Naive thymus-derived CD8-positive, alpha-beta T cell (primary cell): Measurements from ENCODE around the gene RBBP5. TPM values are rescaled to one million over a fixed set of nuclear protein-coding genes. Genes with fewer than 3 reads are reported as not detected.
A peak's percentile ranks its signal among the peaks of the same experiment; 100 is the strongest.

Source experiments
- ATAC-seq, 2 donors: fragments of 150-1000 bp; cut with Tn5 transposase in 1 of 2; sonication (Bioruptor Pico), chemical (Tn5 transposase) in 1 of 2; 1 replicate in 1 of 2; 2 replicates in 1 of 2; pipeline ENCODE4 v1.10.0; 2021; ENCODE audit warnings: mild to moderate bottlenecking in 2 of 2, moderate library complexity in 2 of 2
- POLR2A ChIA-PET: fragments of 350-600 bp; sonication (Branson Sonifier 250); formaldehyde crosslinking; loops from one replicate; lab custom pipeline; 2021; ENCODE audit warnings: antibody characterized with exemption; lab: Charles Lee
- DNase-seq, 10 donors: peaks; one replicate each; pipeline versions ENCODE4 v3.0.0 to v3.0.0-alpha.2; 2020 to 2022
- H3K27ac Mint-ChIP-seq, 10 donors: one replicate each; pipeline ENCODE4 v1.8.0; 2020 to 2022; ENCODE audit warnings: mild to moderate bottlenecking in 10 of 10, mixed read lengths in 10 of 10, moderate library complexity in 4 of 10, inconsistent platforms in 1 of 10
- H3K27me3 Mint-ChIP-seq, 5 donors: one replicate each; pipeline ENCODE4 v1.8.0; 2021 to 2022; ENCODE audit warnings: mixed read lengths in 5 of 5
- H3K36me3 Mint-ChIP-seq, 3 donors: one replicate each; pipeline ENCODE4 v1.8.0; 2020 to 2022; ENCODE audit warnings: mixed read lengths in 3 of 3, mild to moderate bottlenecking in 2 of 3, inconsistent platforms in 1 of 3
- H3K4me1 Mint-ChIP-seq, 4 donors: one replicate each; pipeline ENCODE4 v1.8.0; 2021 to 2022; ENCODE audit warnings: mixed read lengths in 4 of 4
- H3K4me3 Mint-ChIP-seq, 10 donors: one replicate each; pipeline ENCODE4 v1.8.0; 2020 to 2022; ENCODE audit warnings: mild to moderate bottlenecking in 10 of 10, mixed read lengths in 10 of 10, moderate library complexity in 6 of 10, inconsistent platforms in 1 of 10
- H3K9me3 Mint-ChIP-seq, 9 donors: one replicate each; pipeline ENCODE4 v1.8.0; 2020 to 2022; ENCODE audit warnings: mixed read lengths in 9 of 9, mild to moderate bottlenecking in 3 of 9, inconsistent platforms in 1 of 9, moderate library complexity in 1 of 9
- polyA plus RNA-seq, 3 donors: library from polyadenylated mRNA; unstranded; fragments of 300-500 nt; fragmentation: Illumina TruSeq; gene quantifications; one replicate each; pipeline ENCODE4 v1.2.3, GENCODE V29; 2021
- total RNA-seq, 8 experiments: library from RNA in 2 of 8; stranded (reverse) in 2 of 8; gene quantifications; one replicate each; pipeline ENCODE4 v1.2.3 and lab custom pipeline; 2021 to 2026

RBBP5 gene
- total and polyA plus RNA-seq, 5 experiments from 2014 or later = 20.4 to 31.5 (median 23.2) TPM

DNA sequence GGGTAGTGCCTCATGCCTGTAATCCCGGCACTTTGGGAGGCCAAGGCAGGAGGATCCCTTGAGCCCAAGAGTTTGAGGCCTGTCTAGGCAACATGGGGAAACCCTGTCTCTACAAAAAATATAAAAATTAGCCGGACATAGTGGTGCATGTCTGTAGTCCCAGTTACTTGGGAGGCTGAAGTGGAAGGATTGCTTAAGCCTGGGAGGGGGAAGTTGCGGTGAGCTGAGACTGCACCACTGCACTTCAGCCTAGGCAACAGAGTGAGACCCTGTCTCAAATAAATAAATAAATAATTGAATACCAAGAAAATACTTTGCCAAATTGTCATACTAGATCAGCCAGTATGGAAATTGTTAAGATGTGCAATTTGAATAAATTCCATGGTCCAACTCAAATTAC is 5.9 kb upstream of the RBBP5 start:
- no peak overlapping the region for H3K4me3 Mint-ChIP-seq

DNA sequence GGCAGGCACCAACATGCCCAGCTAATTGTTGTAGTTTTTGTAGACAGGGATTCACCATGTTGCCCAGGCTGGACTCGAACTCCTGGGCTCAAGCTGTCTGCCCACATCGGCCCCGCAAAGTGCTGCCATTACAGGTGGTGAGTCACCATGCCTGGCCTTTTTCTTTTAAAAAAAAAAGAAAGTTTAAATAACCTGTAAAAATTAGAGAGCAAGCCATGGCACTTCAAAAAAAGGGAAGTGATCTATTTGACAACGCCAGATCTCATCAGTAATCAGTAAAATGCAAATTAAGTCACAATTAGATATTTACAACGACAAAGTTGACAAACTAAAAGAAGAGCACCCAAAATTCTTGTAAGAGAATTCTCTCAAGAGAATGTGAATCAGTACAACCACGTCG is 2.9 kb upstream of the RBBP5 start:
- peaks cover 0 to 3% (median 0%) of the 10 kb centered on the region in 3 donors for H3K36me3 Mint-ChIP-seq
- ATAC-seq (no peak), DNase-seq (no peak)
- H3K4me1 Mint-ChIP-seq = peaks cover 15 to 36% (median 34%) of the 10 kb centered on the region in 4 donors
- H3K27me3 Mint-ChIP-seq = no peaks in the 10 kb centered on the region
- H3K9me3 Mint-ChIP-seq = no peaks in the 10 kb centered on the region
- POLR2A ChIA-PET = interaction anchor here (0.7 kb wide), 1 partner anchor 134 kb away, joined by 6 read pairs; no protein-coding TSS in a partner anchor
- peak overlapping the region in 1 of 10 donors; percentile 14 for H3K27ac Mint-ChIP-seq
- H3K4me3 Mint-ChIP-seq = no peak overlapping the region

More for the DNA sequence above, 5.9 kb upstream of the RBBP5 start:
- no peak for ATAC-seq
- Mint-ChIP-seq H3K4me1 (peaks cover 2 to 10% (median 7%) of the 10 kb centered on the region in 4 donors), H3K9me3 (no peaks in the 10 kb centered on the region), H3K27ac (no peak overlapping the region), H3K27me3 (peaks cover 0 to 2% (median 0%) of the 10 kb centered on the region in 5 donors), H3K36me3 (no peaks in the 10 kb centered on the region)
- DNase-seq = no peak
- POLR2A ChIA-PET = no interaction called here

DNA sequence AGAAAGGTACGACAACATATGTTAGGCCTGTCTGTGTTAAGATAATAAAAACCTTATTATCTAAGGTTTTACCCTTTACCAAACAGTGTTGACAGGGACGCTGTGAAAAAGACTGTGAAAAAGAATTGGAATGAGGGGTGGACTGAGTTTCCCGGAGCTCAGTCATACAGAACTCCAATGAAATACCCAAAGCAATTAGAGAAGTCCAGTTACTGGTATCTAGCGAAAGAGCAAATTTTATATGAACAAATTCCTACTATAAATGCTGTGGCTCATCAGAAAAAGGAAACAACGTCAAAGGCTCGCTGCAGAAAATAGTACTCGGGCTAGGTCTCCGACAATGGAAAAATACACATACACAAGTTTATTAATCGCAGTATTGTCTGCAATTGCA is 708 bp upstream of the RBBP5 start:
- no peak for DNase-seq
- H3K9me3 Mint-ChIP-seq = no peaks in the 10 kb centered on the region
- H3K27ac Mint-ChIP-seq = peak overlapping the region; percentile 98 to 100 (median 100)
- no peaks in the 10 kb centered on the region for H3K27me3 Mint-ChIP-seq
- no peak for ATAC-seq
- H3K36me3 Mint-ChIP-seq = peaks cover 0 to 19% (median 0%) of the 10 kb centered on the region in 3 donors
- H3K4me1 Mint-ChIP-seq = peaks cover 19 to 52% (median 49%) of the 10 kb centered on the region in 4 donors
- H3K4me3 Mint-ChIP-seq = peak overlapping the region; percentile 88 to 100 (median 98)
- POLR2A ChIA-PET = interaction anchor here (0.5 to 2.9 kb wide), 5 partner anchors 19 to 510 kb away, joined by 4 to 17 read pairs (median 8); partner anchors contain the start of genes DSTYK, ELK4 and TMCC2

DNA sequence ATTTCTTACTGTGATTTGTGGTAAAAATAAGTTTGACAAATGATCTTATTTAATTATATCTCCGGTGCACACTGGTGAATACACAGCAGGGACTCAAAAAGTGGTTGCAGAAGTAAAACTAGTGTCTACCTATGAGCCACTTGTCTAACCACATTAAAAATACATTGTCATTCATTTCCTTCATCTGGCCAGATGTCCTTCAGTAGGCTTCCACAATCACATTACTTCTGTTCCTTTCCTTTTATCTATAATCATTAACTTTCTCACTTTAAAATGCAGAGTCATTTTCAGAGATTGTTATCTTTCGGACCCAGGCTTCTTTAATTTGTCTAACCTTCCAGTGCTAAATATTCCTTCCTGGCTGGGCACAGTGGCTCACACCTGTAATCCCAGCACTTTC is 3.0 kb downstream of the RBBP5 start:
- H3K4me3 Mint-ChIP-seq = peak overlapping the region in 6 of 10 donors; percentile 2 to 58 (median 39)
- H3K4me1 Mint-ChIP-seq = peaks cover 23 to 61% (median 58%) of the 10 kb centered on the region in 4 donors
- peak overlapping the region in 4 of 10 donors; percentile 3 to 65 (median 8) for H3K27ac Mint-ChIP-seq
- H3K9me3 Mint-ChIP-seq = no peaks in the 10 kb centered on the region
- DNase-seq = no peak
- ATAC-seq = no peak
- H3K27me3 Mint-ChIP-seq = no peaks in the 10 kb centered on the region
- peaks cover 0 to 47% (median 0%) of the 10 kb centered on the region in 3 donors for H3K36me3 Mint-ChIP-seq
- POLR2A ChIA-PET = no interaction called here

DNA sequence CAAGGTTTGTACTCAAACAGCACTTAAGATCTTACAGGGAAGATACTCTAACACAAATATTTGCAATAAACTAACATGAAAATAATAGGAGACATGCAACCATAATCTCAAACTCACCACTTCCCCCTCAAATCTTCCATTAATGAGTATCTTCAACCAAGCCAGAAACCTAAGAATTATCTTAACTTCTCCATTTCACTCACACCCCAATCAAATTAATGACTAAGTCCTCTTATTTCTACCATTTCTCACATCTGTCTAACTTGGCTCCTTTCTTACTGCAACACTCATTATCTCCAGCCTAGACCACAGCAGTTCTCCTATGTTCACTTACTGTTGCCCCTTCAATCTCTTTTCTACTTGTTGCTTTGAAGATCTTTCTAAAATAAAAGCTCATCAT is 10.4 kb downstream of the RBBP5 start:
- DNase-seq (no peak), ATAC-seq (no peak)
- Mint-ChIP-seq H3K4me1 (peaks cover 11 to 25% (median 14%) of the 10 kb centered on the region in 4 donors), H3K27me3 (no peaks in the 10 kb centered on the region), H3K9me3 (no peaks in the 10 kb centered on the region), H3K4me3 (no peak overlapping the region), H3K36me3 (peaks cover 4 to 80% (median 13%) of the 10 kb centered on the region in 3 donors), H3K27ac (peak overlapping the region in 3 of 10 donors; percentile 0 to 12 (median 5))
- POLR2A ChIA-PET = interaction anchor here (0.8 kb wide), 1 partner anchor 9 kb away, joined by 3 read pairs; no protein-coding TSS in a partner anchor

DNA sequence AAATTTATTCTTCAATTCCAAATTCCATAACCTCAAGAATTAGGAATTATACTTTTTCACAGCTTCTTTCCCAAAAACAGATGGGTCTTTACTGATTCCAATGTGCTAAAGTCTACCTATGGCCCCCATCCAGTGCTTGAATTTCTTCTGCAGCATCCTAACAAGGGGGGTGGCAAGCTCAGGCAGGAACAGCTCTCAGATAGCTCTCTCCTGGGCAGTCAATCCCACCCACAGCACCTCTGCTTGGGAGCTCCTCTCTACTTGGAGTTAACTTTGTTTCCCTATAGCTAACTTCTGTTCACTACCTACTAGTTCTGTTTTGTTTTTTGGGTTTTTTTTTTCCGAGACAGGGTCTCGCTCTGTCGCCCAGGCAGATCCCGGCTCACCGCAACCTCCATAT is 12.1 kb downstream of the RBBP5 start:
- no peak for DNase-seq
- no peak for ATAC-seq
- no peak overlapping the region for H3K4me3 Mint-ChIP-seq
- H3K27ac Mint-ChIP-seq = peak overlapping the region in 2 of 10 donors; percentile 33 to 36
- peaks cover 7 to 19% (median 10%) of the 10 kb centered on the region in 4 donors for H3K4me1 Mint-ChIP-seq
- no peaks in the 10 kb centered on the region for H3K9me3 Mint-ChIP-seq
- peaks cover 11 to 85% (median 17%) of the 10 kb centered on the region in 3 donors for H3K36me3 Mint-ChIP-seq
- H3K27me3 Mint-ChIP-seq = no peaks in the 10 kb centered on the region
- POLR2A ChIA-PET = interaction anchor here (0.7 kb wide), 1 partner anchor 135 kb away, joined by 3 read pairs; no protein-coding TSS in a partner anchor

DNA sequence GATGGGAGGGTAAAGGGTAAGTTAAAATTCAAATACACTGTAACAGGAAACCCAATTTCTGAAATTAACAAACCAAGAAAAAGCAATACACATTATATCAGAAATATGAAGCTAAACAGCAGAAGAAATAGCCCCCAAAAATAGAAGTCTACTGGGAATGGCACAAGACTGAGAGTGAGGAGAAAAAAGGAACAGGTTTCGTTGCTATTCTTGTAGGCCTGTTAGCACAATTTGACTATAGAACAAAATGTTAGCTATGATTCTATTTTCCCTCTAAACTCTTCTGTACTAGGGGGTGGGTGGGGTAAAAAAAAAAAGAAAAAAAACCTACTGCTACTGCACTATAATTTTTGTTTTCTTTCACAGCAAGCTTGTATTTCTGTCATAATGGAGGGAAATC is 12.5 kb downstream of the RBBP5 start:
- ATAC-seq (no peak), DNase-seq (no peak)
- Mint-ChIP-seq H3K4me3 (no peak overlapping the region), H3K4me1 (peaks cover 7 to 19% (median 10%) of the 10 kb centered on the region in 4 donors), H3K27me3 (no peaks in the 10 kb centered on the region), H3K36me3 (peaks cover 11 to 86% (median 19%) of the 10 kb centered on the region in 3 donors), H3K9me3 (no peaks in the 10 kb centered on the region), H3K27ac (peak overlapping the region in 5 of 10 donors; percentile 1 to 79 (median 53))
- POLR2A ChIA-PET = interaction anchor here (0.7 kb wide), 1 partner anchor 135 kb away, joined by 3 read pairs; no protein-coding TSS in a partner anchor

DNA sequence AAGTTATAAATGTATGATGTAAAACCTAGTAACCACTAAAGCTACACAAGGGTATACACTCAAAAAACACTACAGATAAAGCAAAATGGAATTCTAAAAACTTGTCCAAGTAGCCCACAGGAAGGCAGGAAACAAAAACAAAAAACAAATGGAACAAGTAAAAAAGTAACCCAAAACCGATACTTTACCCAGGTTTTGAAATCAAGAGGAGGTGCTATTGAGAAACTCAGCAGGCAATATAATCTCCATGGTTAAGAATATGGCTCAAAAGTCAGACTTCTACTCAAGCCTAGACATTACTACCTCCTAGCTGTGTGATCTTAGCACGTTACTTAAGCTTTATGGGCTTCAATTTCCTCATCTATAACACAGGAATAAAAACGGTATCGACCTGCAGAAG is 13.3 kb downstream of the RBBP5 start:
- POLR2A ChIA-PET = no interaction called here
- ATAC-seq (no peak), DNase-seq (no peak)
- H3K9me3 Mint-ChIP-seq = no peaks in the 10 kb centered on the region
- no peak overlapping the region for H3K4me3 Mint-ChIP-seq
- peak overlapping the region in 1 of 10 donors; percentile 61 for H3K27ac Mint-ChIP-seq
- H3K27me3 Mint-ChIP-seq = no peaks in the 10 kb centered on the region
- H3K36me3 Mint-ChIP-seq = peaks cover 15 to 87% (median 25%) of the 10 kb centered on the region in 3 donors
- H3K4me1 Mint-ChIP-seq = peaks cover 7 to 19% (median 10%) of the 10 kb centered on the region in 4 donors

DNA sequence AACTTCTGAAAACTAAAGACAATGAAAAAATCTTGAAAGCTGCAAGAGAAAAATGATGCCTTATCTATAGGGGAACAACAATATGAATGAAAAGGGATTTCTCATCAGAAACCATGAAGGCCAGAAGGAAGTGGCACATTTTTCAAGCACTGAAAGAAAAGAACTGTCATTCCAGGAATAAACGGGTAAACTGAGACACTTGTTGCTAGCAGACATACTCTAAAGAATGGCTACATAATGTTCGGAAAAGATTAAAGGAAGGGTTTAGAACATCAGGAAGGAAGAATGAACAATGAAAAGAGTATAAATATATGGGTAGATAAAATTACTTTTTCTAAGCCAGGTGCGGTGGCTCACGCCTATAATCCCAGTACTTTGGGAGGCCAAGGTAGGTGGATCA is 14.5 kb downstream of the RBBP5 start:
- no peak overlapping the region for H3K4me3 Mint-ChIP-seq
- DNase-seq (no peak), ATAC-seq (no peak)
- H3K36me3 Mint-ChIP-seq = peaks cover 17 to 92% (median 26%) of the 10 kb centered on the region in 3 donors
- no peaks in the 10 kb centered on the region for H3K27me3 Mint-ChIP-seq
- H3K4me1 Mint-ChIP-seq = peaks cover 7 to 17% (median 10%) of the 10 kb centered on the region in 4 donors
- peak overlapping the region in 2 of 10 donors; percentile 30 to 73 for H3K27ac Mint-ChIP-seq
- H3K9me3 Mint-ChIP-seq = no peaks in the 10 kb centered on the region
- POLR2A ChIA-PET = interaction anchor here (0.7 kb wide), 1 partner anchor 243 kb away, joined by 6 read pairs; no protein-coding TSS in a partner anchor

DNA sequence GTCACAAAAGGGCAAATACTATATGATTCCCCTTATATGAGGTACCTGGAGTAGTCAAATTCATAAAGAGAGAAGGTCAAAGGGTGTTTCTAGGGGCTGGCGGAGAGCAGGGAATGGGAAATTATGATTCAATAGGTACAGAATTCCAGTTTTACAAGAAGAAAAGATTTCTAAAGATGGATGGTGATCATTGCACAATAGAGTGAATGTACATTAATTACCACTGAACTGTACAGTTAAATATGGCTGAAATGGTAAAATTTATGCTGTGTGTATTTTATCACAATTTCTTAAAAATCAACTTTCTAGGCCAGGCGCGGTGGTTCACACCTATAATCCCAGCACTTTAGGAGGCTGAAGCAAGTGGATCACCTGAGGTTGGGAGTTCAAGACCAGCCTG is 19.4 kb downstream of the RBBP5 start:
- Mint-ChIP-seq H3K4me3 (no peak overlapping the region), H3K4me1 (peaks cover 0 to 7% (median 4%) of the 10 kb centered on the region in 4 donors), H3K27me3 (no peaks in the 10 kb centered on the region), H3K36me3 (peaks cover 24 to 99% (median 45%) of the 10 kb centered on the region in 3 donors), H3K9me3 (no peaks in the 10 kb centered on the region), H3K27ac (peak overlapping the region in 2 of 10 donors; percentile 6 to 22)
- POLR2A ChIA-PET = no interaction called here
- ATAC-seq (no peak), DNase-seq (no peak)

DNA sequence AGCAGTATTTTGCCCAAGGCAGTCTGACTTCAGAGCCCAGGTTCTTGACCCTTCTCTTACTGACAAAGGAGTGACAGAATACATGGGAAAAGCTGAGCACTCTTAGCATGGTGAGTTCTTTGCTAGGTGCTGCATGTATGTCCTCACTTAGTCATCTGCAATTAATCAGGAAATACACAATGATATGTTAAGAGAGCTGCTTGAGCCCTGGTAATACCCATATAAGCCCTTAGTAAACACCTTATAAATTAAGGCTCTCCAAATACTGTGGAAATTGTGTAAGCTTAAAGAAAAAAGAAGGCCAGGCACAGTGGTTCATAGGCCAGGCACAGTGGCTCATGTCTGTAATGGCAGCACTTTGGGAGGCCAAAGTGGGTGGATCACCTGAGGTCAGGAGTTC is 23.5 kb downstream of the RBBP5 start:
- POLR2A ChIA-PET = no interaction called here
- Mint-ChIP-seq H3K36me3 (peaks cover 25 to 96% (median 38%) of the 10 kb centered on the region in 3 donors), H3K4me1 (peaks cover 0 to 1% (median 0%) of the 10 kb centered on the region in 4 donors), H3K4me3 (no peak overlapping the region), H3K9me3 (no peaks in the 10 kb centered on the region), H3K27me3 (no peaks in the 10 kb centered on the region), H3K27ac (no peak overlapping the region)
- no peak for DNase-seq
- ATAC-seq = no peak

DNA sequence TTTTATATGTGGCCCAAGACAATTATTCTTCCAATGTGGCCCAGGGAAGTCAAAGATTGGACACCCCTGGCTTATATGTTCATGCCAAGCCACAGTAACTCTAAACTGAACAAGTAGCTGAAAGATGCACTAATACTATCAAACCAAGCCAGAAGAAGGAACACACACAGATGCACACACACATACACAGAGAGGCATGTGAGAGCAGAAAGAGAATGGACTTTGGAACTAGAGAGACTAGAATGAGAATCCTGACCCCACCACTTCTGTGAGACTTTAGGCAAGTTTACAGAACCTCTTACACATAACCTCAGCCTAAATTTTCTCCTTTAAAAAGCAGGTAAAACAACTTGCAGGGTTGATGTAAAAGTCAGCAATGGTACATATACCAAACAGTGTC is 26.4 kb downstream of the RBBP5 start:
- Mint-ChIP-seq H3K4me3 (no peak overlapping the region), H3K4me1 (peaks cover 0 to 4% (median 0%) of the 10 kb centered on the region in 4 donors), H3K9me3 (no peaks in the 10 kb centered on the region), H3K27me3 (no peaks in the 10 kb centered on the region), H3K27ac (peak overlapping the region in 4 of 10 donors; percentile 33 to 86 (median 48)), H3K36me3 (peaks cover 25 to 96% (median 25%) of the 10 kb centered on the region in 3 donors)
- DNase-seq (no peak), ATAC-seq (no peak)
- POLR2A ChIA-PET = no interaction called here

DNA sequence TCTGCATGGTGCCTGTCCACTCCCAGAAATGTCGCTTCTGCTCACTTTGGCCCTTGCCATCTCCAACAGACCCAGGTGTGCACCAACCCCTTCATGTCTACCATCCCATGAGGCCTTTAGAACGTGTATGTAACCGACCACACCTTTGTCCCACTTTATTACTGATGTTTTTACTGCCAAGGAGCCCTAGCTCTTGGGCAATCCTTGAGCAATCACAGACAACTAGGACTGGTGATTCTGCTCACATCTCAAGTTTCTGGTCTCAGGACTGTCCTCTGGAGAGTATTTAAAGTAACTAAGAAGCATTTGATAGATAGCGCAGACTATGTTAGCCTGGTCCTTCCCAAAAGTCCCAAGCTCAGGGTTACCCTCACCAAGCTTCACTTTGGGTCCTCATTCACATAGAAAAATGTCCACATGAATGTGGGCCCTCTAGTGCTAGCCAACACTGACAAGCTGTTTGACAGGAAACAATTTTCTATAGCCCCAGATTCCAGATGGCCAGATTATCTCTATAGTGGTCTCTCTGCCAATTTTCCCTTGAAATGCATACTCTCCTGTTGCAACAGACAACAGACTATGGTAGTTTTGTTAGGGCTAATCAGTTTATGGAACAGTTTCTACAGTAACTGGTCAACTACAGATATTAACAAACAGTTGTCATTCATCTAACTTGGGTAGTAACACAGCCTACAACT is 30.6 kb downstream of the RBBP5 start:
- H3K36me3 Mint-ChIP-seq = peaks cover 7 to 93% (median 12%) of the 10 kb centered on the region in 3 donors
- no peaks in the 10 kb centered on the region for H3K9me3 Mint-ChIP-seq
- POLR2A ChIA-PET = no interaction called here
- DNase-seq (no peak), ATAC-seq (no peak)
- H3K4me3 Mint-ChIP-seq = no peak overlapping the region
- H3K4me1 Mint-ChIP-seq = peaks cover 0 to 5% (median 0%) of the 10 kb centered on the region in 4 donors
- no peaks in the 10 kb centered on the region for H3K27me3 Mint-ChIP-seq
- peak overlapping the region in 3 of 10 donors; percentile 67 to 79 (median 70) for H3K27ac Mint-ChIP-seq
